CD4-positive, alpha-beta T cell treated with Interleukin-17A for 4 hours (primary cell): ENCODE results near the gene SELENOV.

Source experiments
- DNase-seq: peaks from one replicate; pipeline ENCODE4 v3.0.0-alpha.2; 2020; ENCODE audit warnings: mixed read lengths

The SELENOV gene

GRCh38 chr19:39520541-39521484 lies 5.9 kb downstream of the SELENOV start:
- no peak for DNase-seq

GRCh38 chr19:39524495-39524894 lies 9.6 kb downstream of the SELENOV start:
- no peak for DNase-seq

GRCh38 chr19:39525205-39525604 lies 10.3 kb downstream of the SELENOV start:
- no peak for DNase-seq

GRCh38 chr19:39531834-39532232 lies 16.9 kb downstream of the SELENOV start:
- no peak for DNase-seq

- peak; percentile 96 for DNase-seq
Observed at GRCh38 chr19:39532233-39533002, 17.5 kb downstream of the SELENOV start, which contains the start of gene EID2B. Gene EID2B, minus strand, starts transcription at chr19:39532852. Its CDS starts 50 bp downstream, at chr19:39532802.

GRCh38 chr19:39533003-39533512 lies 18.1 kb downstream of the SELENOV start:
- DNase-seq: no peak

GRCh38 chr19:39533791-39534190 lies 18.9 kb downstream of the SELENOV start:
- no peak for DNase-seq

- no peak for DNase-seq
Observed at GRCh38 chr19:39539165-39539517, 24.2 kb downstream of the SELENOV start.

- DNase-seq: peak; percentile 97
Observed at GRCh38 chr19:39539518-39540332, 24.8 kb downstream of the SELENOV start, which contains the start of gene EID2. Gene EID2, minus strand, starts transcription at chr19:39540161. Its CDS starts 82 bp downstream, at chr19:39540079.

GRCh38 chr19:39540333-39540673 lies 25.4 kb downstream of the SELENOV start:
- DNase-seq: no peak

GRCh38 chr19:39542206-39542605 lies 27.3 kb downstream of the SELENOV start:
- no peak for DNase-seq

GRCh38 chr19:39543477-39543857 lies 28.5 kb downstream of the SELENOV start:
- DNase-seq: no peak

- DNase-seq: peak; percentile 44
Observed at GRCh38 chr19:39544226-39544903, 29.4 kb downstream of the SELENOV start.

- DNase-seq: peak; percentile 11
Observed at GRCh38 chr19:39544911-39545310, 30.0 kb downstream of the SELENOV start.

- no peak for DNase-seq
Observed at GRCh38 chr19:39546599-39546998, 31.7 kb downstream of the SELENOV start.

- no peak for DNase-seq
Observed at GRCh38 chr19:39550197-39550596, 35.3 kb downstream of the SELENOV start.

- DNase-seq: no peak
Observed at GRCh38 chr19:39553082-39553652, 38.2 kb downstream of the SELENOV start.

GRCh38 chr19:39554701-39555311 lies 39.9 kb downstream of the SELENOV start:
- no peak for DNase-seq

GRCh38 chr19:39555883-39556282 lies 40.9 kb downstream of the SELENOV start:
- DNase-seq: no peak

GRCh38 chr19:39557811-39558623 lies 43.1 kb downstream of the SELENOV start:
- peak; percentile 41 for DNase-seq
